DND-41 (cell line): ENCODE results near the gene FUS.

Experiments
- ATAC-seq: fragments of 200-7000 bp; cut with Tn5 transposase; 3 replicates; pipeline ENCODE4 v1.9.1; 2021; ENCODE audit warnings: low read depth; ENCODE audit not compliant: insufficient read depth
- DNase-seq: peaks from one replicate; pipeline ENCODE4 v3.0.0-alpha.2; 2020
- H2AFZ ChIP-seq: 2 replicates; pipeline ENCODE4 v1.6.0; 2012; ENCODE audit warnings: low read depth, low read length
- H3K27ac ChIP-seq: 2 replicates; pipeline ENCODE4 v1.5.1; 2012; ENCODE audit warnings: low read length, inconsistent platforms
- H3K27me3 ChIP-seq: fragments of 200-600 bp; sonication (generic); 2 replicates; pipeline ENCODE4 v1.6.0; 2012; ENCODE audit warnings: low read length, mild to moderate bottlenecking, inconsistent platforms; ENCODE audit not compliant: insufficient read depth, poor library complexity
- H3K36me3 ChIP-seq: 2 replicates; pipeline ENCODE4 v1.5.1; 2012; ENCODE audit warnings: low read length, inconsistent platforms; ENCODE audit not compliant: insufficient read depth
- H3K4me1 ChIP-seq: 2 replicates; pipeline ENCODE4 v1.5.1; 2012; ENCODE audit warnings: mild to moderate bottlenecking, low read length; ENCODE audit not compliant: insufficient read depth
- H3K4me2 ChIP-seq: 2 replicates; pipeline ENCODE4 v1.6.0; 2012; ENCODE audit warnings: mild to moderate bottlenecking, moderate library complexity, low read length, inconsistent platforms; ENCODE audit not compliant: insufficient read depth
- H3K4me3 ChIP-seq, 2 experiments: fragments of 200-600 bp in 1 of 2; shearing (Covaris generic) in 1 of 2; 2 replicates each; pipeline ENCODE4 v1.5.1; 2012 to 2016; ENCODE audit warnings: inconsistent platforms in 2 of 2, low read length in 2 of 2, mild to moderate bottlenecking in 2 of 2, low read depth in 1 of 2, moderate library complexity in 1 of 2
- H3K79me2 ChIP-seq: 2 replicates; pipeline ENCODE4 v1.6.0; 2012; ENCODE audit warnings: low read length, inconsistent platforms; ENCODE audit not compliant: insufficient read depth
- H3K9ac ChIP-seq: 2 replicates; pipeline ENCODE4 v1.6.0; 2012; ENCODE audit warnings: low read depth, mild to moderate bottlenecking, inconsistent platforms, low read length, moderate library complexity
- H3K9me3 ChIP-seq: 2 replicates; pipeline ENCODE4 v1.5.1; 2012; ENCODE audit warnings: low read length, moderate library complexity, mild to moderate bottlenecking, inconsistent platforms; ENCODE audit not compliant: insufficient read depth, severe bottlenecking
- H4K20me1 ChIP-seq: 2 replicates; pipeline ENCODE4 v1.6.0; 2012; ENCODE audit warnings: low read length; ENCODE audit not compliant: insufficient read depth
- EZH2 ChIP-seq: IDR thresholded peaks from 3 replicates; pipeline ENCODE4 v1.6.1; 2012; ENCODE audit warnings: borderline replicate concordance, low read depth, mild to moderate bottlenecking, moderate library complexity, low read length, inconsistent platforms; ENCODE audit not compliant: severe bottlenecking
- TF ChIP-seq, protein P1 (sequence below): IDR thresholded peaks from 2 replicates; pipeline ENCODE4 v1.5.1; 2012; ENCODE audit warnings: borderline replicate concordance, low read length, moderate library complexity, mild to moderate bottlenecking; ENCODE audit not compliant: poor library complexity, severe bottlenecking; ENCODE audit errors: extremely low read depth

Gene FUS

DNA sequence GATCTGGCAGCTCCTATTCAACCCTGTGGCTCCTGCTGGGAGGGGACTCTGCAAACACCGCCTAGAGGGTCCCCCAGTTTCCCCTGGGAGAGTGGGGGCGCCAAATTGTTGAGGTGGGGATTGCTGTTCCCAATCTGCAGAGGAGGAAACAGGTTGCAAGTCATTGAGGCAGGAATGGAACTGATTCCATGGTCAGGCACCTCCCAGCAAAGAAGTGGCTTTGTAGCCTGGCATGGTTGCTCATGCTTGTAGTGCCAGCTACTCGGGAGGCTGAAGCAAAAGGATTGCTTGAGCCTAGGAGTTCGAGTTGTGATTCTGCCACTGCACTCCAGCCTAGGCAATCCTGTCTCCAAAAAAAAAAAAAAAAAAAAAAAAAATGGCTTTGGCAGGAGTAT, 37.2 kb downstream of the FUS start:
- peaks cover 8% of the 10 kb centered on the region for H3K27me3 ChIP-seq

DNA sequence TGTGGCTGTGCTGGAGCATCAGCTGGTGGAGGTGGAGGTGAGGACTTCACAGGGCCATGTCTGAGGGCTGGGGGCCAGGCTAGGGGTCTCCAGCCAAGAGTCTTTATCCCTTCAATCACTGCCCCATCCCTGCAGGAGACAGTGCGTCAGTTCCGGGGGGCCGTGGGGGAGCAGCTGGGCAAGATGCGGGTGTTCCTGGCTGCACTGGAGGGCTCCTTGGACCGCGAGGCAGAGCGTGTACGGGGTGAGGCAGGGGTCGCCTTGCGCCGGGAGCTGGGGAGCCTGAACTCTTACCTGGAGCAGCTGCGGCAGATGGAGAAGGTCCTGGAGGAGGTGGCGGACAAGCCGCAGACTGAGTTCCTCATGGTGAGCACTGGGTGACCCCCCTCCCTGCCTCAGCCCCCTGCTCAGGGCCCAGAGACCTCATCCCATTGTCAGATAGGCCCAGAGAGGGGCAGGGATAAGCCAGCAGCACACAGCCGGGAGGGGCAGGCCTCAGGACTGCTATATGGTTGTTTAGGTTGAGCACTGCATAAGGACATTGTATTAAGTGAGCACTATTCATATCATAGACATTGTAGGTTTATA, 39.3 kb downstream of the FUS start:
- Histone ChIP-seq H3K79me2 (no peaks in the 10 kb centered on the region), H3K9ac (no peak overlapping the region), H3K4me1 (no peaks in the 10 kb centered on the region), H3K4me3 (no peak overlapping the region), H2AFZ (no peak overlapping the region), H3K9me3 (no peaks in the 10 kb centered on the region), H3K27ac (no peak overlapping the region), H3K4me2 (no peak overlapping the region), H4K20me1 (no peaks in the 10 kb centered on the region), H3K36me3 (no peaks in the 10 kb centered on the region), H3K27me3 (peaks cover 8% of the 10 kb centered on the region)
- DNase-seq (no peak), ATAC-seq (no peak)
- TF ChIP-seq, protein P1, sequence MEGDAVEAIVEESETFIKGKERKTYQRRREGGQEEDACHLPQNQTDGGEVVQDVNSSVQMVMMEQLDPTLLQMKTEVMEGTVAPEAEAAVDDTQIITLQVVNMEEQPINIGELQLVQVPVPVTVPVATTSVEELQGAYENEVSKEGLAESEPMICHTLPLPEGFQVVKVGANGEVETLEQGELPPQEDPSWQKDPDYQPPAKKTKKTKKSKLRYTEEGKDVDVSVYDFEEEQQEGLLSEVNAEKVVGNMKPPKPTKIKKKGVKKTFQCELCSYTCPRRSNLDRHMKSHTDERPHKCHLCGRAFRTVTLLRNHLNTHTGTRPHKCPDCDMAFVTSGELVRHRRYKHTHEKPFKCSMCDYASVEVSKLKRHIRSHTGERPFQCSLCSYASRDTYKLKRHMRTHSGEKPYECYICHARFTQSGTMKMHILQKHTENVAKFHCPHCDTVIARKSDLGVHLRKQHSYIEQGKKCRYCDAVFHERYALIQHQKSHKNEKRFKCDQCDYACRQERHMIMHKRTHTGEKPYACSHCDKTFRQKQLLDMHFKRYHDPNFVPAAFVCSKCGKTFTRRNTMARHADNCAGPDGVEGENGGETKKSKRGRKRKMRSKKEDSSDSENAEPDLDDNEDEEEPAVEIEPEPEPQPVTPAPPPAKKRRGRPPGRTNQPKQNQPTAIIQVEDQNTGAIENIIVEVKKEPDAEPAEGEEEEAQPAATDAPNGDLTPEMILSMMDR = no peak
- TF ChIP-seq EZH2 = no peak

More for the DNA sequence above, 37.2 kb downstream of the FUS start:
- no peaks in the 10 kb centered on the region for H3K36me3 ChIP-seq
- H3K4me3 ChIP-seq = no peak overlapping the region
- TF ChIP-seq EZH2 = no peak
- TF ChIP-seq, protein P1 = no peak
- no peaks in the 10 kb centered on the region for H3K9me3 ChIP-seq
- DNase-seq = no peak
- H3K27ac ChIP-seq = no peak overlapping the region
- H4K20me1 ChIP-seq = no peaks in the 10 kb centered on the region
- H3K9ac ChIP-seq = no peak overlapping the region
- no peaks in the 10 kb centered on the region for H3K4me1 ChIP-seq
- H3K79me2 ChIP-seq = no peaks in the 10 kb centered on the region
- no peak for ATAC-seq
- no peak overlapping the region for H2AFZ ChIP-seq
- no peak overlapping the region for H3K4me2 ChIP-seq

DNA sequence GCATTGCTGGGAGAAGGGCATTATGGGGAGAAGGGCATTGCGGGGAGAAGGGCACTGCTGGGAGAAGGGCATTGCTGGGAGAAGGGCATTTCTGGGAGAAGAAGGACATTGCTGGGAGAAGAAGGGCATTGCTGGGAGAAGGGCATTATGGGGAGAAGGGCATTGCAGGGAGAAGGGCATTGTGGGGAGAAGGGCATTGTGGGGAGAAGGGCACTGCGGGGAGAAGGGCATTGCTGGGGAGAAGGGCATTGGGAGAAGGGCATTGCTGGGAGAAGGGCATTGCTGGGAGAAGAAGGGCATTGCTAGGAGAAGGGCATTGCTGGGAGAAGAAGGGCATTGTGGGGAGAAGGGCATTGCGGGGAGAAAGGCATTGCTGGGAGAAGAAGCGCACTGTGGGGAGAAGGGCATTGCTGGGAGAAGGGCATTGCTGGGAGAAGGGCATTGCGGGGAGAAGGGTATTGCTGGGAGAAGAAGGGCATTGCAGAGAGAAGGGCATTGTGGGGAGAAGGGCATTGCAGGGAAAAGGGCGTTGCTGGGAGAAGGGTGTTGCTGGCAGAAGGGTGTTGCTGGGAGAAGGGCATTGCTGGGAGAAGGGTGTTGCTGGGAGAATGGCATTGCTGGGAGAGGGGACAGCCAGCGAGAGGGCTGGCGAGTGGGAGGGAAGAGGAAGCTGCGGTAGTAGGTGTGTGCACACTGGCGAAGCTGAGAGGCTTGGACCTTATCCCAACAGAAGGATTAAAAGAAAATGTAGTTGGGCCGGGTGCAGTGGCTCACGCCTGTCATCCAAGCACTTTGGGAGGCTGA, 41.6 kb downstream of the FUS start:
- Histone ChIP-seq H3K9me3 (no peaks in the 10 kb centered on the region), H4K20me1 (no peaks in the 10 kb centered on the region), H3K9ac (no peak overlapping the region), H3K27ac (no peak overlapping the region), H3K79me2 (no peaks in the 10 kb centered on the region), H3K4me2 (no peak overlapping the region), H3K4me3 (no peak overlapping the region), H3K4me1 (no peaks in the 10 kb centered on the region), H2AFZ (no peak overlapping the region), H3K36me3 (no peaks in the 10 kb centered on the region), H3K27me3 (peaks cover 8% of the 10 kb centered on the region)
- DNase-seq = no peak
- ATAC-seq = no peak
- TF ChIP-seq, protein P1 = no peak
- no peak for TF ChIP-seq EZH2
